ENCODE measurements around the gene GIMAP8.

GRCh38 chr7:150468241-150468640 is 17.8 kb downstream of the GIMAP8 start:
- TF ChIP-seq CTCF (IDR thresholded peaks at IDR 0.05) (no peak), POLR2A (IDR thresholded peaks at IDR 0.05) (no peak), POLR2AphosphoS5 (IDR thresholded peaks at IDR 0.05; ENCODE audit: insufficient read depth in 1 of 2, low read depth in 1 of 2) (no peak)

Measured in vagina (tissue), 2 donors.